HG03571 (cell line): ENCODE measurements around the gene NUP98.
"Not testable (repeated sequence)": the region's sequence is repeated elsewhere in the genome, so short reads cannot be mapped to it uniquely, and the experiment has no call there.

Experiments
- ATAC-seq: cut with Tn5 transposase; IDR thresholded peaks from one replicate; pipeline ENCODE4 v1.9.1; 2021; ENCODE audit not compliant: unreplicated experiment

NUP98 gene

GRCh38 chr11:3827434-3828186 lies 30.3 kb upstream of the NUP98 start:
- ATAC-seq = no peak

GRCh38 chr11:3826721-3827120 lies 29.4 kb upstream of the NUP98 start:
- ATAC-seq = no peak

- ATAC-seq = no peak
Measured at GRCh38 chr11:3825473-3826154, 28.3 kb upstream of the NUP98 start.

GRCh38 chr11:3824714-3825472 lies 27.5 kb upstream of the NUP98 start:
- peak; percentile 66 for ATAC-seq

GRCh38 chr11:3823762-3824506 lies 26.6 kb upstream of the NUP98 start:
- ATAC-seq = no peak

- ATAC-seq = no peak
Measured at GRCh38 chr11:3823303-3823702, 25.9 kb upstream of the NUP98 start.

GRCh38 chr11:3822312-3822711 lies 25.0 kb upstream of the NUP98 start:
- no peak for ATAC-seq

GRCh38 chr11:3820971-3821370 lies 23.6 kb upstream of the NUP98 start:
- no peak for ATAC-seq

- no peak for ATAC-seq
Measured at GRCh38 chr11:3817181-3817800, 19.9 kb upstream of the NUP98 start.

- no peak for ATAC-seq
Measured at GRCh38 chr11:3816673-3817072, 19.3 kb upstream of the NUP98 start.

GRCh38 chr11:3815845-3816244 lies 18.5 kb upstream of the NUP98 start:
- no peak for ATAC-seq

- ATAC-seq = not testable (repeated sequence)
Measured at GRCh38 chr11:3814832-3815231, 17.5 kb upstream of the NUP98 start.

- no peak for ATAC-seq
Measured at GRCh38 chr11:3810951-3811350, 13.6 kb upstream of the NUP98 start.

GRCh38 chr11:3810446-3810845 lies 13.1 kb upstream of the NUP98 start:
- ATAC-seq = no peak

- no peak for ATAC-seq
Measured at GRCh38 chr11:3809624-3809928, 12.2 kb upstream of the NUP98 start.

- no peak for ATAC-seq
Measured at GRCh38 chr11:3808861-3809623, 11.7 kb upstream of the NUP98 start.

GRCh38 chr11:3807909-3808860 lies 10.8 kb upstream of the NUP98 start, which contains the start of gene PGAP2:
Gene PGAP2 (plus strand): TSS chr11:3808560. CDS start chr11:3811260, 2,700 bp downstream.
- peak; percentile 44 for ATAC-seq

GRCh38 chr11:3803726-3804495 lies 6.6 kb upstream of the NUP98 start:
- ATAC-seq = no peak
